Neutrophil (primary cell): Measurements from ENCODE around the gene TSHR.

Source experiments
- H3K27ac ChIP-seq: fragments of 200-600 bp; sonication (generic); 2 replicates; pipeline ENCODE4 v1.5.1; 2016; ENCODE audit warnings: mild to moderate bottlenecking, moderate library complexity
- H3K27me3 ChIP-seq: fragments of 200-600 bp; sonication (generic); 2 replicates; pipeline ENCODE4 v1.6.0; 2016; ENCODE audit warnings: mild to moderate bottlenecking
- H3K36me3 ChIP-seq: fragments of 200-600 bp; sonication (generic); 2 replicates; pipeline ENCODE4 v1.5.1; 2017
- H3K4me1 ChIP-seq, 2 experiments: fragments of 200-600 bp in 1 of 2; sonication (generic) in 1 of 2; 1 replicate in 1 of 2; 2 replicates in 1 of 2; pipeline versions ENCODE4 v1.5.1 to v1.6.1; 2013 to 2016; ENCODE audit warnings: low read depth in 1 of 2, low read length in 1 of 2, mild to moderate bottlenecking in 1 of 2, moderate library complexity in 1 of 2; ENCODE audit not compliant: control insufficient read depth in 1 of 2, insufficient read depth in 1 of 2
- H3K4me3 ChIP-seq, 2 experiments: fragments of 200-600 bp in 1 of 2; sonication (generic) in 1 of 2; 1 replicate in 1 of 2; 2 replicates in 1 of 2; pipeline ENCODE4 v1.5.1; 2013 to 2016; ENCODE audit warnings: low read depth in 1 of 2, low read length in 1 of 2, mild to moderate bottlenecking in 1 of 2, moderate library complexity in 1 of 2
- H3K9me3 ChIP-seq: fragments of 200-600 bp; sonication (generic); 2 replicates; pipeline ENCODE4 v1.5.1; 2016
- TF ChIP-seq, protein P1 (sequence below): fragments of 200-600 bp; sonication (generic); IDR thresholded peaks from 2 replicates; pipeline ENCODE4 v1.5.1; 2016; ENCODE audit warnings: antibody characterized with exemption

Gene TSHR

DNA sequence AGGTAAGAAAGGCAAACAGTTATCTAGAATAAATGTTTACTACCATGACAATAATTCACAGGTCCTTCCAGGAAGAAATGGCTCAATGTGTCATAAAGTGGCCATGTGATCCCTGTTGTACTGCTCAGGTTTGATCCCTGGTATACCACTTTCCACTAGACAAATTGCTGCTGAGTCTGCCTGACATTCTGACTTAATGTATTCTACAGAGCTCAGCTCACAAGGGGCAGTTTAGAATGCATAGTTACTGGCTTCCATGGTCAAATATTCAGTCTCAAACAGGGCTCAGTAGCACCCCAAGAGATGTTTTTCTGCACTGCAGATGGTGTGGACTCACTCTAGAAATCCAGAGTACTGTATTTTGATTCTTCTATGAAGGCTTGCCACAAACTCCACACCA lies 21.8 kb downstream of the TSHR start:
- TF ChIP-seq, protein P1, sequence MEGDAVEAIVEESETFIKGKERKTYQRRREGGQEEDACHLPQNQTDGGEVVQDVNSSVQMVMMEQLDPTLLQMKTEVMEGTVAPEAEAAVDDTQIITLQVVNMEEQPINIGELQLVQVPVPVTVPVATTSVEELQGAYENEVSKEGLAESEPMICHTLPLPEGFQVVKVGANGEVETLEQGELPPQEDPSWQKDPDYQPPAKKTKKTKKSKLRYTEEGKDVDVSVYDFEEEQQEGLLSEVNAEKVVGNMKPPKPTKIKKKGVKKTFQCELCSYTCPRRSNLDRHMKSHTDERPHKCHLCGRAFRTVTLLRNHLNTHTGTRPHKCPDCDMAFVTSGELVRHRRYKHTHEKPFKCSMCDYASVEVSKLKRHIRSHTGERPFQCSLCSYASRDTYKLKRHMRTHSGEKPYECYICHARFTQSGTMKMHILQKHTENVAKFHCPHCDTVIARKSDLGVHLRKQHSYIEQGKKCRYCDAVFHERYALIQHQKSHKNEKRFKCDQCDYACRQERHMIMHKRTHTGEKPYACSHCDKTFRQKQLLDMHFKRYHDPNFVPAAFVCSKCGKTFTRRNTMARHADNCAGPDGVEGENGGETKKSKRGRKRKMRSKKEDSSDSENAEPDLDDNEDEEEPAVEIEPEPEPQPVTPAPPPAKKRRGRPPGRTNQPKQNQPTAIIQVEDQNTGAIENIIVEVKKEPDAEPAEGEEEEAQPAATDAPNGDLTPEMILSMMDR: no peak
- Histone ChIP-seq H3K4me3 (no peak overlapping the region), H3K27me3 (peaks cover 5% of the 10 kb centered on the region), H3K9me3 (no peaks in the 10 kb centered on the region), H3K36me3 (no peaks in the 10 kb centered on the region), H3K27ac (no peak overlapping the region), H3K4me1 (no peaks in the 10 kb centered on the region)

DNA sequence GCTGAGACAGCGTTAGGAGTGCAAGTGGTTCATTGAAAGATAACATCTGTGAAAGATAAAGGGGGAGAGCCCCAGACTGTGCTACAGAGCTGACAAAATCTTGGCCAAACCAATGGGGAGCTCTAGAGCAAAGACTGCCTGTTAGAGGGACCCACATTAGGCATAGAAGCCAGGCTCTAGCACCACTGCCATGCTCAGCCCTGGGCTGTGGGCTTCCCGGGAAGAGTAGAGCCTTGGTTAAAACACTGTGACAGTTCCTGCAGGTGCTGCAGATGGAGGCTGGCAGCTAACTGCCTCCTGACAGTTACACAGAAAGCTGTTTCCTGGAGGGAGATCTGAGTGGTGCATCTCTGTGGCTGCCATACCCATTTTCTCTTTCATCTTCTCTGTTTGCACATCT lies 23.0 kb downstream of the TSHR start:
- no peak overlapping the region for H3K4me3 ChIP-seq
- peaks cover 5% of the 10 kb centered on the region for H3K27me3 ChIP-seq
- H3K4me1 ChIP-seq: no peaks in the 10 kb centered on the region
- TF ChIP-seq, protein P1: no peak
- no peaks in the 10 kb centered on the region for H3K36me3 ChIP-seq
- H3K9me3 ChIP-seq: no peaks in the 10 kb centered on the region
- no peak overlapping the region for H3K27ac ChIP-seq

DNA sequence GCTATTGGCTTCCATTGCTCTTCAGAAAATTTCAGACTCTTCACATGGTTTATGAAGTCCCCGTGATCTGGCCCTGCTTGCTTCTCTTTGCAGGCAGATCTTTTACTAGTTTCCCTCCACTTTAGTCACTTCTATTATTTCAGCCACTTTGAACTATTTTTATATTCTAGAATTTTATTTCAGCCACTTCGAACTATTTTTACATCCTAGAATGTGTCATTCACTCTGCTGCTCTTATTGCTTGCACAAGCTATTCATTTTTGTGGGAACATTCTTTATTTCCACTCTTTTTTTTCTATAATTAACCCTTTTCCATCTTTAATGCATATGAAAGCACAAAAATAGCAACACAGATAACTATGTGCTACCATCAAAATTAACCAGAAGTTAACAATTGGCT lies 24.5 kb downstream of the TSHR start:
- H3K27ac ChIP-seq: no peak overlapping the region
- TF ChIP-seq, protein P1: no peak
- no peaks in the 10 kb centered on the region for H3K27me3 ChIP-seq
- H3K4me3 ChIP-seq: no peak overlapping the region
- H3K36me3 ChIP-seq: no peaks in the 10 kb centered on the region
- no peaks in the 10 kb centered on the region for H3K4me1 ChIP-seq
- H3K9me3 ChIP-seq: no peaks in the 10 kb centered on the region

DNA sequence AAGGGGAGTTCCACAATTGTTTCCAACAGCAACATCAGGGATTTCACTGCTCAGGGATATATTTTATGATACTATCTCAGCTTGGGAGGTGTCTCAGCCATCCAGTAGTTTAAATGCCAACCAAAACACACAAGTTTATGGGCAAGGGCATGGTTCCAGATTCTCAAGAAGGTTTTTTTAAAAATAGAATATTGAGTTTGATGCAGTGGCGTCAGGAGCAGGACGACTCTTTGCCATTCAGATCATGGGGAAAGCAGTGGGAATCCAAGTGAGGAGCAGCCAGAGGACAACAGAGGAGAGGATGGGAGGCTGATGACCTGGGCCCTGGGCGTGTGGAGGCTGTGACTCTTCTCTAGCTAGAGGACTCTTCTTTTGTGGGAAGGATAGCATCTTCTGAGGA lies 25.7 kb downstream of the TSHR start:
- Histone ChIP-seq H3K4me3 (no peak overlapping the region), H3K9me3 (no peaks in the 10 kb centered on the region), H3K27me3 (no peaks in the 10 kb centered on the region), H3K4me1 (peaks cover 11% of the 10 kb centered on the region in 2 experiments), H3K27ac (no peak overlapping the region), H3K36me3 (no peaks in the 10 kb centered on the region)
- TF ChIP-seq, protein P1: no peak

DNA sequence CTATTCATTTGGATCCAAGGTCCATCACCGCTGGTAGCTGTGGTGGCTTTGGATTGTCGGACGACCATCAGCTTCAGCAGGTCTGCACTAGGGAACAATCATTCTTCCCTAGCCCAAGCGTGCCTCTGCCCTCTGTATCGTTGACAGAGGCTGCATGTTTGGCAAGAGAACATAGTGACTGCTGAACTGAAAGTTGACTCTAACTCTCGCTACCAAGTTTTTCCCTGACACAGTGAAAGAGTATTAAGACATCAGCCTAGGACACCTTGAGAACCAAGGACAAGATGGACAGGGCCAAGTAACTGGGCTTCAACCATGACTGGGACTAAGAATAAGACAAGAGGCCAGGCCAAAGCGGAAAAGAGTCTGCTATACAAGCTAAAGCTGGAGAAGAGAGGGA lies 26.3 kb downstream of the TSHR start:
- Histone ChIP-seq H3K4me3 (no peak overlapping the region), H3K27ac (no peak overlapping the region), H3K27me3 (no peaks in the 10 kb centered on the region), H3K9me3 (no peaks in the 10 kb centered on the region), H3K36me3 (no peaks in the 10 kb centered on the region), H3K4me1 (peaks cover 11 to 16% of the 10 kb centered on the region in 2 experiments)
- TF ChIP-seq, protein P1: no peak

DNA sequence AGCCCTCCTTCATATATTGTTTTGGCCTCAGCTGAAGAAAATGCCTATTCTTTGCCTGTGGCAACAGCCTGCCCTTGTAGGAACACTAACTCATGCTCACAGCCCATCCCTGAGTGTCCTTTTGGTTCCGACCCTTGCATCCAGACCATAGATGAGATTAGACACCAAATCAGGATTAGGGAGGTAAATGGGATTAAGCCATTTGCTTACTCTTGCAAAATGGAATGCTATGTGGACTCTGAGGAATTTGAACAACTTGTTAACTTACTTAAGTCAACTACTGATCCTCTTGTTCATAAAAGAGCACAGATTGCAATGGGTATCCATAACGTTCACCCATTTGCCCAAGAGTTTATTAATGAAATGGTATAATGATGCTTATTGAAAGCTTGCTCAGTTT lies 27.3 kb downstream of the TSHR start:
- Histone ChIP-seq H3K4me1 (peaks cover 11 to 22% of the 10 kb centered on the region in 2 experiments), H3K27ac (no peak overlapping the region), H3K9me3 (no peaks in the 10 kb centered on the region), H3K27me3 (no peaks in the 10 kb centered on the region), H3K4me3 (no peak overlapping the region), H3K36me3 (no peaks in the 10 kb centered on the region)
- TF ChIP-seq, protein P1: no peak
